Activated CD4-positive, alpha-beta T cell treated with anti-CD3 and anti-CD28 coated beads, Interleukin-2, Interleukin-6, amounts not matched to agents 100 ng/mL and 50 ng/mL, durations not matched to agents 16 hours and 8 hours (primary cell): Measurements from ENCODE around the gene SHROOM2.

ENCODE experiments used
- DNase-seq: peaks from one replicate; pipeline ENCODE4 v3.0.0-alpha.2; 2020

SHROOM2 gene

DNA sequence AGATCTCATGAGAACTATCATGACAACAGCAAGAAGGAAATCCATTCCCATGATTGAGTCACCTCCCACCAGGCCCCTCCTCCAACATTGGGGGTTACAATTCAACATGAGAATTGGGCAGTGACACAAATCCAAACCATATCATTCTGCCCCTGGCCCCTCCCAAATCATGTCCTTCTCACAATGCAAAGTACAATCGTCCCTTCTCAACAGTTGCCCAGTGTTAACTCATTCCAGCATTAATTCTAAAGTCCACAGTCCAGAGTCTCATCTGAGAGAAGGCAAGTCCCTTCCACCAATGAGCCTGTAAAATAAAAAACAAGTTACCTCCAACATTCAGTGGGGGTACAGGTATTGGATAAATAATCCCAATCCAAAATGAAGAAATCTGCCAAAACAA lies 166.1 kb downstream of the SHROOM2 start:
- DNase-seq: no peak

DNA sequence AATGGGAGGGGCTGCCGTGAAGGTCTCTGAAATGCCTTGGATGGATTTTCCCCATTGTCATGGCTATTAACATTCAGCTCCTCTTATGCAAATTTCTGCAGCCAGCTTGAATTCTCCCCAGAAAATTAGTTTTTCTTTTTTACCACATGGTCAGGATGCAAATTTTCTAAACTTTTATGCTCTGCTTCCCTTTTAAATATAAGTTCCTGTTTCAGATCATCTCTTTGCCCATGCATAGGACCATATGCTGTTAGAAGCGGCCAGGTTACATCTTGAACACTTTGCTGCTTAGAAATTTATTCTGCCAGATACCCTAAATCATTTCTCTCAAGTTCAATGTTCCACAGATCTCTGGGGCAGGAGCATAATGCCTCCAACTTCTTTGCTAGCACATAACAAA lies 167.2 kb downstream of the SHROOM2 start:
- DNase-seq: no peak

DNA sequence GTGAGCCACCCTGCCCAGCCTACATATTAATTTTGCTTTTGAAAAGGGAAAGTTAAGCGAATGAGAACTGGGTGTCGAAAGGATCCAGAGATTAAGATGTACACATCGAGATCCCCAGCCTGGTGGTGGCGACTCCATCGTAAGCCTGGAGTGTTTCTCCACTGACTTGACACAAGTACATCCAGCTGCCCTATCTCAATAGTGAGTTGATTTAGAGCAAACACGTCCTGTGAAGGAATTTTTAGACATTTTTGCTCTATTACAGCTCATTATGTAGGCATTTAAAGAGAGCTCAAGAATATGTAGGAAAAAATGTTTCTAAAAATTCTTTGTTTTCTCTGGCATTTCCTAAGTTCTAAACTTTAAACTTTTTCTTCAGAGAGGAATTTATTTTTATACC lies 169.3 kb downstream of the SHROOM2 start:
- no peak for DNase-seq

DNA sequence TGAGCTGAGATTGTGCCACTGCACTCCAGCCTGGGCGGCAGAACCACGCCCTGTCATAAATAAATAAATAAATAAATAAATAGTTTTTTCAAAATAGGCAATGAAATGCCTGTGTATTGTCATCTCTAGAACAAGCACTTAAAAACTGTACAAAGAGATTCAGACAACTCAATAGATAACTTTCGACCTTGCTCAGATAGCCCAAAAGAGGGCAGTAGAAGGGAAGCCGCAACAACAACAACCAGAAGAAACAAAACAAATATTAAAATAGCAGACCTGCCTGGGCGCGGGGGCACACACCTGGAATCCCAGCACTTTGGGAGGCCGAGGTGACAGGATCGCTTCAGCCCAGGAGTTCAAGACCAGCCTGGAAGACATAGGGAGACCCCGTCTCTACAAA lies 171.5 kb downstream of the SHROOM2 start:
- DNase-seq: no peak

DNA sequence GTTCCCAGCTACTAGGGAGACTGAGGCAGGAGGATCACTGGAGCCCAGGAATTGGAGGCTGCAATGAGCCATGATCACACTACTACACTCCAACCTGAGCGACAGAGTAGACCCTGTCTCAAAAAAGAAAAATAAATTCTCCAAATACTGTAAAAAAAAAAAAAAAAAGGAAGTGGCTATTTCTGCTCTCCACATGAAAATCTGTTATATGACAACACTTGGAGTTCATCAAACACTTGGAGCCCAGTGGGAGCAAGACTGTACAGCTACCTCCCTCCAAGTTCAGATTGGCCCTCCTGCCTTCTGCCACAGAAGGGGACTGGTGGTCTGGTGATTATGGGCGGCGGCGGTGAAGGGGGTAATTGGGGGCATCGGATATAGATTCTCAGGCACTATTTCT lies 172.0 kb downstream of the SHROOM2 start:
- DNase-seq: no peak

DNA sequence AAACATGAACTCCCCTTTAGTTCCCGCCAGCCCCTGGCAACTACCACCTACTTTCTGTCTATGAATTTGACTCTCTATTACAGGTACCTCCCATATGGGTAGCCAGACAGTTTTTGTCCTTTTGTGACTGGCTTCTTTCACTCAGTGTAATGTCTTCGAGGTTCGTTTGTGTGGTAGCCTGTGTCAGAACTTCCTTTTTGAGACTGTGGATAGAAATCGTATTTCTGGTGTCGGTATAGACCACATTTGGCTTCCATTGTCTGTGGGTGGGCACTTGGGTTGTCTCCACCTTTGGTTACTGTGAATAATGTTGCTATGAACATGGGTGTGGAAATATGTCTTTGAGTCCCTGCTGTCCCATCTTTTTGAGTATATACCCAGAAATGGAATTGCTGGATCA lies 175.5 kb downstream of the SHROOM2 start:
- DNase-seq: no peak

DNA sequence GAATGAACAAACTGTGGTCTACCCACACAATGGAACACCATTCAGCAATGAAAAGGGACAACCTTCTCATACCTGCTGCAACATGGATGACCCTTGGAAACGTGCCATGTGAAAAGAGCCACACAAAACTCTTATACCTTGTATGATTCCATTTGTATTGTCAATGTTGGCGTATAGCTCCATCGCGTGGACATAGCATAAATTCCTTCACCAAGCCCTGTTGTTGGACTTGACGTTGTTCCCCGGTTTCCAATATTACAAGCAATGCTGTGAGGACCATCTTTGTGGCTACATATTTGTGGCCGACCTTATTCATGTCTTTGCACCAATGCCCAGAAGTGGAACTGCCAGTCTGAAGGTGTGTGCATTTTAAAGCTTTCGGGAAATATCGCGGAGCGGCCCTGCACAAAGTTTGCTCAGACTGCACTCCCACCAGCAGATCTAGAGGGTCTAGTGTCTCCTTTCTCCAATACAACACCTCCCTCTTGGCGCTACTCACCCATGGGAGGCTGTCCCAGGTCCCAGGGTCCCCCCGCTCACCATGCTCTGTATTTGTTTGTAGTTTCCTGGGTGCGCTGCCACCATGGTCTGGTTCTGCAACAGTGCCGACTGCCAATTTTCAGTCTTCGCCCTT lies 180.7 kb downstream of the SHROOM2 start, which contains the start of gene CLDN34:
Gene CLDN34, plus strand, starts transcription at position 584 of the 634 bp plus-strand sequence. Its CDS starts 0 bp downstream, at position 584.
- DNase-seq: no peak

DNA sequence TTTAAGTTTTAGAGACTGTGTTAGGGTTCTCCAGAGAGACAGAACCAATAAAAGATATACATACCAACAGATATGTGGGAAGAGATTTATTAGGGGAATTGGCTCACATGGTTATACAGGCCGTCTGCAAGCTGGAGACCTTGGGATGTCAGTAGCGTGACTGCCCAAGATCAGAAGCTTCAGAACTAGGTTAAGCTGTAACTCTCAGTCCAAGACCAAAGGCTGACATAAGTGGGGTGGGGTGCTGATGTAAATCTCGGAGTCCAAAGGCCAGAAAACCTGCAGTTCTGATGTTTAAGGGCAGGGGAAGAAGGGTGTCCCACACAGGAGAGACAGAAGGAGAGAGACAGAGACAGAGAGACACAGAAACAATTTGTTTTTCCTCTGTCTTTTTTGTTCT lies 191.4 kb downstream of the SHROOM2 start:
- no peak for DNase-seq

DNA sequence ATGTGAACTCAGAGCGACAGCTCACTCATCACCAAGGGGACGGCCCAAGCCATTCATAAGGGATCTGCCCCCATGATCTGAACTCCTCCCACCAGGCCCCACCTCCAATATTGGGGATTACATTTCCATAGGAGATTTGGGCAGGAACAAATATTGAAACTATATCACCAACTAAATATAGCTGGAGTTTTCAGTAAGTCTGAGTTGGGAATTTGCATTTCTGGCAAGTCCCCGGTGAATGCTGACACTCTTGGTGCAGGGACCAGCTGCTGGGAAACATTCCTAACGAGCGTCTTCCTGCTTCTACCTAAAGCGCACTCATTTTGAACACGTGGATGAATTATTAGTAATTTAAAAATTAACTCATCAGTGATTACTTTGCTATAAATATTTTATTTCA lies 194.2 kb downstream of the SHROOM2 start:
- no peak for DNase-seq

DNA sequence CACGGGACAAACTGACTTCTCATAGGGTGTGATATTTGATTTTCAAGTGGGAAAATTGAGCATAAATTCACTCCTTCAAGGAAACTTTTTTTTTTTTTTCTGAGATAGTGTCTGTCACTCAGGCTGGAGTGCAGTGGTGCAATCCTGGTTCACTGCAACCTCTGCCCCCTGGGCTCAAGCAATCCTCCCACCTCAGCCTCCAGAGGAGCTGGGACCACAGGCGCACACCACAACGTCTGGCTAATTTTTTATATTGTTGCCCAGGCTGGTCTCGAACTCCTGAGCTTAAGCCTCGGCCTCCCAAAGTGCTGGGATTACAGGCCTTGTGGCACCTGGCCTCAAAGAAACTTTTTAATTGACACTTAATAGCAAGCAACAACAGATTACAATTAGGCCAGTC lies 194.7 kb downstream of the SHROOM2 start:
- no peak for DNase-seq

DNA sequence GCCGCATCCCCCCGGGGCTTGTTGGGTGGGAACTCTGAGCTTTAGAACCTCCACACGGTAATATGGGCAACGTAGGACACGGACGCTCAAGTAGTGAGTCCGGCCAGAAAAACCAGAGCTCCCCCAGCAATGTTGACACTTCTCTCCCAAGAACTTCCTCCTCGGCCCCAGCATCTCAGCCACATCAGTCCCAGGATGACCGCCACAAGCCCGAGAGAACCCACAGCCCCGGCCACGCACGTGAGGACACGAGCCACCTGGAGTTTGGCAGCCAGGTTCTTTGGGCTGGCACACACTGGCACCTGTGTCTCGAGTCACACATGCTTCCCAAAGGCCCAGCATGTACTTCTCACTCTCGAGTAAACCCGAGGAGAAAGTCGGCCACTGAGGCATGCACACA lies 197.2 kb downstream of the SHROOM2 start:
- no peak for DNase-seq

DNA sequence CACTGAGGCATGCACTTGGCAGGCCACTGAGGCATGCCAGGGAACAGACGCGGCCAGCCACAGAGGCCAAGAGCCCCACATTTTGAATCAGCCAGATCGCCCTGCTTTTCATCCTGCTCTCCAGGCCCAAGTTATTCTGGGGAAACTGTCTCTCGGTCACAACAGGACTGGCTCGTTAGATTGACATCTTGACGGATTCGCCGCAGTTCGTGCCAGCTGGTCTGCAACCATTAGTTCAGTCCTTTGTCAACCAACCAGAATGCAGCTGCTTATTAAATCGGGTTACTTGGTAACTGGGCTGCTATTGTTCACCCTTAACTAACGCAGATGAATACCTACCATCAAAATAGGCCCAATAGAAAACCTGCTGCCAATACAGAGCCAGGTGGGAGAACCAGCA lies 197.6 kb downstream of the SHROOM2 start:
- DNase-seq: no peak

DNA sequence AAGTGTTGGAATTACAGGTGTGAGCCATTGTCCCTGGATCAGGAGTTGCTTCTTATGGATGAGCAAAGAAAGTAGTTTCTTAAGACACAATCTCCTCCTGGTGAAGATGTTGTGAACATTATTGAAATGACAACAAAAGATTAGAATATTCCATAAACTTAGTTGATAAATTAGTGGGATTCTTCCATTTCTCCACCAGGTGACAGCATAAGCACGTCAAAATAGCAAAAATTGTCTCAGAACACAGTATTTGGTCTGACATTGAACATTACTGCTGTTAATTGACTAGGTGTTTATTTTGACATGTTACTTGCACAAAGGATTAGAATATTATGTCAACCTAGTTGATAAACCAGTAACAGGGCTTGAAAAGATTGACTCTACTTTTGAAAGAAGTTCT lies 202.5 kb downstream of the SHROOM2 start:
- DNase-seq: no peak

DNA sequence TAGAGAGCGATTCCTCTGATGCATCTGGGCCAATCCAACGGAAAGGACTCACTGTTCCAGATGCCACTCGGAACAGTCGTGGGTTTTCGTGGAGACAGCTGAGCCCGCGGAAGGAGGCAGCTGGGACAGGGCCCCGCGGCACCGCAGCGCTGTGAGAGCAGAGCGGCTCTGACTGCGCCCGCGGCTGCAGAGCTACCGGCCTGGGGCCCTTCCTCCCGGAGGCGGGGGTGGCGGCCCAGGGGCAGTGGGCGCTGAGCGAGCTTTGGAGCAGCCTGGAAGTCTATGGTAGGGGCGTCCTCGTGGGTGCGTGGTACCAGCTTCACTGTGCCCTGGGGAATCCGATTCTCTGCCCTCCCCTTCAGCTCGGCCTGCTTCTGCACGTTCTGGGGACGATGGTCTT lies 205.8 kb downstream of the SHROOM2 start:
- DNase-seq: no peak

DNA sequence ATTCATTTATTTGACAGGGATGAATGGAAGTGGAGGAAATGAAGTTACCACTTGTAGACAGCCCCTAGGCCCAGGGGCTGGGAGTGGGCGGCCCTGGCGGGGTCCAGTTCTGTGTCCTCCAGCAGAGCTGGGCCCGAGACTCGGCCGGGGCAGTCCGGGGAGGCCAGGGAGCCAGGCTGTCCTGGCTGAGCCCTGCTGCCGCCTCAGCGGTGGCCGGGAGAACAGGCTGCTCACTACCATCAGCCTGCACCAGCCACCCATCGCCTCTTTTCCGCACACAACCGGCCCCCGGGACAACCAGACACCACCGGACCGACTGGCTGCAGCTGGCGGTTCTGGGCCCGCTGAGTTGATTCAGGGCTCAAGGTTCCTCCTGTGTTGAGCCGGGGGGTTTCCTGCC lies 206.5 kb downstream of the SHROOM2 start:
- no peak for DNase-seq

DNA sequence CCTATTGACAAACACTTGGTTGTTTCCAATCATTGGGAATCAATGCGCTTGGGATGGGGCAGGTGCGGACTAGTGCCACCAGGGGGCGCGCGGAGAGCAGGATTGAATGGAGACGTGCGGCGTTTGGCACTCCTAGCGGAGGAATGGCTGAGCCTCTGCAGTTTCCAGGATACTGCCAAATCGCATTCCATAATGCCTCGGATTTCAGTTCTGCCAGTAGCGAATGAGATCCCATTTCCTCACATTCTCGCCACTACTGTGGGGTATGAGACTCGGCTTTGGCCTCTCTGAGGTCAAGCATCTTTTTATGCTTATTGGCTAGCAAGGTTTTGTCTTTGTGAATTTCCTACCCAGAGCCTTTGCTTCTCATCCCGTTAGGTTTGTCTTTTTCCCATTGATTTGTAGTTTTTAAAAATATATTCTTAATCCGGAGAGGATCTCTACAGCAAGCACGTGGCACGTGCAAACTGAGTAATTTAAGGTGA lies 209.7 kb downstream of the SHROOM2 start:
- peak; percentile 83 for DNase-seq

DNA sequence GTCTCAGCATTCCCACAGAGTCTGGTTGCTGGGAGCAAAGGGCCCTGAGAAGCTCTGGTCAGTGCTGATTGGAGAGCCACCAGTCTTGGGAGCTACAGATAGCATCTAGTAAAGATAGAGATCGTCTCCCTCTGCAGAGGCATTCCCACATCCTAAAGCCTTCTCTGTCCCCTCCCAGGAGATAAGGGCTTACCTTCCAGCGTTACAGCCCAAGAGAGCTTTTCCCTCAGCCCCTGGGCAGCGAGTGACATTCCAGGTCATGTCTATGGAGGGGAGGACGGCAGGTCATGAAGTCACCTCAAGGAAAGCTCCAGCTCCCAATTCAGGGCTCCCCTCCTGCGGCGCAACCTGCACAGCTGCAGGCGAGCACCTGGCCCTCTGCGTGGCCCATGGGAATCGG lies 210.8 kb downstream of the SHROOM2 start:
- DNase-seq: no peak

DNA sequence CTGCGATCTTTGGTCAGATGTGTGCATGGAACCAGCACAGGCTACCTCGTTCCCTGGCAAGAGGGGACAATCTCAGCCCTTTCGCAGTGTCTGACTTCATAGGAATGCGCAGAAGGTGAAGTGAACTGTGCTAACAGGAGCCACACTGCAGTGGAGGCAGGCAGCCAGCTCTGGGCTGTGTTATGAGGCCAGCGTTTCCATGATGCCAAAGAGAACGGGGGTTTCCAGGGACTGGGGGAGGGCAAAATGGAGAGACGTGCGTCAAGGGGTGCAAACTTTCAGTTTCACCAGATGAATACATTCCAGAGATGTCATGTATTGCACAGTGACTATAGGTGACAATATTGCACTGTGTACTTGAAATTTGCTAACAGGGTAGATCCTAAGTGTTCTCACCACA lies 211.3 kb downstream of the SHROOM2 start:
- DNase-seq: peak; percentile 65
